HG03354 (cell line): ENCODE results near the gene DAB2IP.
"Not testable (repeated sequence)": the region's sequence is repeated elsewhere in the genome, so short reads cannot be mapped to it uniquely, and the experiment has no call there.

Source experiments
- ATAC-seq: cut with Tn5 transposase; IDR thresholded peaks from one replicate; pipeline ENCODE4 v1.9.1; 2021; ENCODE audit warnings: mild to moderate bottlenecking; ENCODE audit not compliant: unreplicated experiment, poor library complexity, severe bottlenecking

The DAB2IP gene

GRCh38 chr9:121781701-121782464 lies 130.4 kb downstream of the DAB2IP start:
- ATAC-seq: no peak

GRCh38 chr9:121782514-121783110 lies 131.2 kb downstream of the DAB2IP start:
- ATAC-seq: no peak

GRCh38 chr9:121783111-121783510 lies 131.7 kb downstream of the DAB2IP start:
- ATAC-seq: no peak

GRCh38 chr9:121783521-121784507 lies 132.4 kb downstream of the DAB2IP start:
- no peak for ATAC-seq

- no peak for ATAC-seq
Measured at GRCh38 chr9:121784731-121785411, 133.4 kb downstream of the DAB2IP start.

GRCh38 chr9:121785673-121786542 lies 134.5 kb downstream of the DAB2IP start:
- ATAC-seq: no peak

- ATAC-seq: no peak
Measured at GRCh38 chr9:121786543-121786948, 135.1 kb downstream of the DAB2IP start.

- no peak for ATAC-seq
Measured at GRCh38 chr9:121786998-121787422, 135.6 kb downstream of the DAB2IP start.

GRCh38 chr9:121788686-121789366 lies 137.4 kb downstream of the DAB2IP start:
- ATAC-seq: no peak

- no peak for ATAC-seq
Measured at GRCh38 chr9:121790841-121791240, 139.4 kb downstream of the DAB2IP start.

- not testable (repeated sequence) for ATAC-seq
Measured at GRCh38 chr9:121792476-121792875, 141.0 kb downstream of the DAB2IP start.

- ATAC-seq: not testable (repeated sequence)
Measured at GRCh38 chr9:121794334-121794733, 142.9 kb downstream of the DAB2IP start.

- no peak for ATAC-seq
Measured at GRCh38 chr9:121797081-121797480, 145.6 kb downstream of the DAB2IP start.

GRCh38 chr9:121798941-121799340 lies 147.5 kb downstream of the DAB2IP start:
- ATAC-seq: no peak

GRCh38 chr9:121800376-121800775 lies 148.9 kb downstream of the DAB2IP start:
- no peak for ATAC-seq

GRCh38 chr9:121801579-121801978 lies 150.1 kb downstream of the DAB2IP start:
- ATAC-seq: no peak

- ATAC-seq: no peak
Measured at GRCh38 chr9:121802753-121803152, 151.3 kb downstream of the DAB2IP start.
